Measurements from ENCODE around the gene ELF3.

DNA sequence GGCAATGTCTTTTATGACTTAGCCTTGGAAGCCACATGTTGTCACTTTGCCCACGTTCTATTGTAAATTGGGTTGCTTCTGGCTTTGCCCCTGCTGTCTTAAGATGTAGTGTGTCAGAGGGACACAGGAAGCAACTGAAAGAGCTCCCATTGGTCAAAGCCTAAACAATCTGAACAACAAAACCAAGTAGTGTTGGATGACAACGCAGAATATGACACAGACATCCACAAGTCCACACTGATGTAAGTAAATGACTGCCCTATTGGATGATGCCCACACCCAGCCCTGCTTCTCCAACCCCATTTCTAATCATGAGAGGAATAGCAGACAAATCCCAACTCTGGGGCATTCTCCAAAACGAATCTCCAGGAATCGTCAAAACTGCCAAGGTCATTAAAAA, 50.7 kb downstream of the ELF3 start:
- TF ChIP-seq, protein P1, sequence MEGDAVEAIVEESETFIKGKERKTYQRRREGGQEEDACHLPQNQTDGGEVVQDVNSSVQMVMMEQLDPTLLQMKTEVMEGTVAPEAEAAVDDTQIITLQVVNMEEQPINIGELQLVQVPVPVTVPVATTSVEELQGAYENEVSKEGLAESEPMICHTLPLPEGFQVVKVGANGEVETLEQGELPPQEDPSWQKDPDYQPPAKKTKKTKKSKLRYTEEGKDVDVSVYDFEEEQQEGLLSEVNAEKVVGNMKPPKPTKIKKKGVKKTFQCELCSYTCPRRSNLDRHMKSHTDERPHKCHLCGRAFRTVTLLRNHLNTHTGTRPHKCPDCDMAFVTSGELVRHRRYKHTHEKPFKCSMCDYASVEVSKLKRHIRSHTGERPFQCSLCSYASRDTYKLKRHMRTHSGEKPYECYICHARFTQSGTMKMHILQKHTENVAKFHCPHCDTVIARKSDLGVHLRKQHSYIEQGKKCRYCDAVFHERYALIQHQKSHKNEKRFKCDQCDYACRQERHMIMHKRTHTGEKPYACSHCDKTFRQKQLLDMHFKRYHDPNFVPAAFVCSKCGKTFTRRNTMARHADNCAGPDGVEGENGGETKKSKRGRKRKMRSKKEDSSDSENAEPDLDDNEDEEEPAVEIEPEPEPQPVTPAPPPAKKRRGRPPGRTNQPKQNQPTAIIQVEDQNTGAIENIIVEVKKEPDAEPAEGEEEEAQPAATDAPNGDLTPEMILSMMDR (IDR thresholded peaks at IDR 0.05) = no peak
- no peak for TF ChIP-seq POLR2AphosphoS5 (IDR thresholded peaks at IDR 0.05)
- TF ChIP-seq EP300 (IDR thresholded peaks at IDR 0.05) = no peak
- no peak for TF ChIP-seq POLR2A (IDR thresholded peaks at IDR 0.05)
